Measurements from ENCODE around the gene ASTN1.

ASTN1 gene

GRCh38 chr1:177164380-177165068 lies at the start of gene ASTN1:
Gene ASTN1 (minus strand): TSS chr1:177164712. CDS start chr1:177164676, 36 bp downstream.
- no peak for TF ChIP-seq BHLHE40 (IDR thresholded peaks at IDR 0.05; ENCODE audit: borderline replicate concordance)
- TF ChIP-seq FOXK2 (IDR thresholded peaks at IDR 0.05), result no peak
- no peak for TF ChIP-seq FOXA1 (IDR thresholded peaks at IDR 0.05)
- no peak for TF ChIP-seq ARNT (IDR thresholded peaks at IDR 0.05)
- DNase-seq (ENCODE audit: extremely low spot score), result peak; percentile 20
- ChIA-PET POLR2A (no interaction called here), CTCF (interaction anchor here (1.1 kb wide), 2 partner anchors 17 kb away, joined by 3 to 5 read pairs; no protein-coding TSS in a partner anchor)

- POLR2A ChIA-PET, result no interaction called here
- DNase-seq (ENCODE audit: extremely low spot score), result no peak
- TF ChIP-seq ARNT (IDR thresholded peaks at IDR 0.05) (no peak), TARDBP (IDR thresholded peaks at IDR 0.05) (no peak), L3MBTL2 (conservative IDR thresholded peaks at IDR 0.05) (no peak), FOXK2 (IDR thresholded peaks at IDR 0.05) (no peak), HDGF (IDR thresholded peaks at IDR 0.05; ENCODE audit: borderline replicate concordance) (no peak), FOXM1 (IDR thresholded peaks at IDR 0.05; ENCODE audit: borderline replicate concordance) (no peak), LEF1 (IDR thresholded peaks at IDR 0.05; ENCODE audit: borderline replicate concordance) (no peak), ZNF384 (IDR thresholded peaks at IDR 0.05) (no peak), SUZ12 (IDR thresholded peaks at IDR 0.05) (no peak), SP1 (IDR thresholded peaks at IDR 0.05) (no peak), PKNOX1 (IDR thresholded peaks at IDR 0.05) (no peak), ELF4 (IDR thresholded peaks at IDR 0.05) (no peak), NFRKB (IDR thresholded peaks at IDR 0.05) (no peak), BHLHE40 (IDR thresholded peaks at IDR 0.05; ENCODE audit: borderline replicate concordance) (no peak), CTBP1 (IDR thresholded peaks at IDR 0.05; ENCODE audit: borderline replicate concordance) (no peak)
- CTCF ChIA-PET, result no interaction called here
Measured at GRCh38 chr1:177211231-177211630, 46.7 kb upstream of the ASTN1 start.

- ChIA-PET POLR2A (no interaction called here), CTCF (no interaction called here)
- TF ChIP-seq FOXK2 (IDR thresholded peaks at IDR 0.05) (no peak), FOXM1 (IDR thresholded peaks at IDR 0.05; ENCODE audit: borderline replicate concordance) (no peak), ELF4 (IDR thresholded peaks at IDR 0.05) (no peak), SUZ12 (IDR thresholded peaks at IDR 0.05) (no peak)
- no peak for DNase-seq (ENCODE audit: extremely low spot score)
Measured at GRCh38 chr1:177210071-177210470, 45.6 kb upstream of the ASTN1 start.

- TF ChIP-seq PKNOX1 (IDR thresholded peaks at IDR 0.05), result peak; percentile 68; the same call in 1 of the 2 replicates
- no peak for TF ChIP-seq LEF1 (IDR thresholded peaks at IDR 0.05; ENCODE audit: borderline replicate concordance)
- CTCF ChIA-PET, result no interaction called here
- DNase-seq (ENCODE audit: extremely low spot score), result peak; percentile 26
- POLR2A ChIA-PET, result no interaction called here
Measured at GRCh38 chr1:177209357-177209756, 44.8 kb upstream of the ASTN1 start.

- ChIA-PET CTCF (no interaction called here), POLR2A (no interaction called here)
- DNase-seq (ENCODE audit: extremely low spot score), result no peak
- TF ChIP-seq SP1 (IDR thresholded peaks at IDR 0.05), result no peak
Measured at GRCh38 chr1:177208920-177209319, 44.4 kb upstream of the ASTN1 start.

GRCh38 chr1:177206831-177207355 lies 42.4 kb upstream of the ASTN1 start:
- ChIA-PET CTCF (no interaction called here), POLR2A (no interaction called here)
- no peak for TF ChIP-seq CTBP1 (IDR thresholded peaks at IDR 0.05; ENCODE audit: borderline replicate concordance)
- TF ChIP-seq LEF1 (IDR thresholded peaks at IDR 0.05; ENCODE audit: borderline replicate concordance), result no peak
- TF ChIP-seq SUZ12 (IDR thresholded peaks at IDR 0.05), result no peak
- TF ChIP-seq L3MBTL2 (conservative IDR thresholded peaks at IDR 0.05), result no peak
- no peak for TF ChIP-seq FOXA1 (IDR thresholded peaks at IDR 0.05)
- no peak for TF ChIP-seq ELF4 (IDR thresholded peaks at IDR 0.05)
- TF ChIP-seq SP1 (IDR thresholded peaks at IDR 0.05), result no peak
- no peak for DNase-seq (ENCODE audit: extremely low spot score)

GRCh38 chr1:177200290-177200689 lies 35.8 kb upstream of the ASTN1 start:
- no peak for TF ChIP-seq ZNF384 (IDR thresholded peaks at IDR 0.05)
- TF ChIP-seq CTBP1 (IDR thresholded peaks at IDR 0.05; ENCODE audit: borderline replicate concordance), result no peak
- TF ChIP-seq LEF1 (IDR thresholded peaks at IDR 0.05; ENCODE audit: borderline replicate concordance), result no peak
- no peak for TF ChIP-seq L3MBTL2 (conservative IDR thresholded peaks at IDR 0.05)
- ChIA-PET POLR2A (no interaction called here), CTCF (interaction anchor here (0.7 kb wide), 1 partner anchor 252 kb away, joined by 5 read pairs; no protein-coding TSS in a partner anchor)
- DNase-seq (ENCODE audit: extremely low spot score), result no peak

GRCh38 chr1:177198243-177198642 lies 33.7 kb upstream of the ASTN1 start:
- TF ChIP-seq FOXK2 (IDR thresholded peaks at IDR 0.05), result no peak
- TF ChIP-seq PKNOX1 (IDR thresholded peaks at IDR 0.05), result no peak
- TF ChIP-seq SUZ12 (IDR thresholded peaks at IDR 0.05), result no peak
- TF ChIP-seq ELF4 (IDR thresholded peaks at IDR 0.05), result no peak
- no peak for TF ChIP-seq TARDBP (IDR thresholded peaks at IDR 0.05)
- no peak for TF ChIP-seq LEF1 (IDR thresholded peaks at IDR 0.05; ENCODE audit: borderline replicate concordance)
- DNase-seq (ENCODE audit: extremely low spot score), result no peak
- ChIA-PET CTCF (interaction anchor here (0.7 kb wide), 1 partner anchor 480 kb away, joined by 3 read pairs; no protein-coding TSS in a partner anchor), POLR2A (no interaction called here)

Data from HEK293T (cell line).